Activated CD4-positive, CD25-positive, alpha-beta regulatory T cell treated with anti-CD3 and anti-CD28 coated beads, Interleukin-2, amount 50 U/mL, for 72 hours (primary cell): Measurements from ENCODE around the gene EFCAB12.

Experiments used
- DNase-seq: peaks from one replicate; pipeline ENCODE4 v3.0.0; 2021

The EFCAB12 gene

DNA sequence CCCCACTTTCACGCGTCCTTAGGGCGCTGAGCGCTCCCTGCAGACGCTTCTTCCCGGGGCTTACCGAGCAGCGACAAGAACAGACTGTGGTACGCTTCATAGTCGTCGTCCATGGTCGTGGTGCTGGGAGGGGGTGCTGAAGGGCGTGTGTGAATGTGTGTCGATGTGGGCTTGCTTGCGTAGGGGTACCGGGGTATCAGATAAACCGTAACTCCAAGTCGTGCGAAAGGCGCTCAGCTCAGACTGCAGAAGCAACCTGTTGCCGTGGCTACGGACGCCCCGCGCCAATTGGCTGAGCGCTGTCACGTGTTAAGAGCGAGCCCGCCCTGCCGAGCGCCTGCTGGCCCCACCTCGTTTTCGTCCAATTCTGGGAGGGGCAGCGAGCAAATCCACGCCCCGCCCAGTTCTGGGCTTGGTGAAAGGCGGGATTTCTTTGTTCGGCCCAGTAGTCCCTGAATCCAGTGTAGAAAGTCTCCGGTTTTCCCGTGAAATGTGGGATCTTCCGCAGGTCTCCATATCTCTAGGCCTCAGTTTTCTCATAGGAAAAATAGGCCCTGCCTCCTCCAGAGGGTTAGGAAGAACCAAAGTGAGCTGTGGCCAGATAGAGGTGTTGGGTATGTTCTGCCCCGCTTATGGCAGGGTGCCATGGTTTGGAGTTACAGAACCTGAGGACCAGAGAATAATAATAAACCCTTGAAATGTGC lies at the start of gene EFCAB12:
Gene EFCAB12, minus strand, starts transcription at position 261 of the 704 bp plus-strand sequence. Its CDS starts 148 bp downstream, at position 113.
- peak; percentile 92 for DNase-seq

- DNase-seq: no peak
Measured at GRCh38 chr3:129476586-129476985, 48.1 kb upstream of the EFCAB12 start.

- DNase-seq: no peak
Measured at GRCh38 chr3:129475863-129476262, 47.4 kb upstream of the EFCAB12 start.

- no peak for DNase-seq
Measured at GRCh38 chr3:129474984-129475804, 46.8 kb upstream of the EFCAB12 start.

- DNase-seq: no peak
Measured at GRCh38 chr3:129473769-129474152, 45.3 kb upstream of the EFCAB12 start.

GRCh38 chr3:129473067-129473768 lies 44.8 kb upstream of the EFCAB12 start:
- DNase-seq: no peak

- no peak for DNase-seq
Measured at GRCh38 chr3:129470861-129471260, 42.4 kb upstream of the EFCAB12 start.

GRCh38 chr3:129469026-129469425 lies 40.6 kb upstream of the EFCAB12 start:
- DNase-seq: no peak

DNA sequence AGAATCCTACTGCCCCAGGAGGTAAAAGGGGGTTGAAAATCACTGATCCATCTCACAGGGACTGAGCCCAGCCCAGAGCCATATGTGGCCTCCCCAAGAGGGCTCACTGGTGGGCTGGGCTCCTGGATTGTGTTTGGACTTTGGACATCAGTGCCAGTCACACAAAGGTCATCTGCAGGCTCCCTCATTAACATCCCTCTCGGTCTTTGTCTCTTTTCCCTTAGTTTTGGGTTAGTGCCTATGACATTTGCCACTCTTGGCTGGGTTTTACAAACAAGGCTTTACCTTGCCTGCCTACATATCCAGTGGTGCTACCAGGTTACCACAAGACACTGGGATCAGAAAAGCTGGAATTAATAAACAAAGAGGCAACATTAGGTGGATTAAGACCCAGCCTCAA lies 39.5 kb upstream of the EFCAB12 start:
- DNase-seq: no peak

- DNase-seq: no peak
Measured at GRCh38 chr3:129463716-129464115, 35.3 kb upstream of the EFCAB12 start.

DNA sequence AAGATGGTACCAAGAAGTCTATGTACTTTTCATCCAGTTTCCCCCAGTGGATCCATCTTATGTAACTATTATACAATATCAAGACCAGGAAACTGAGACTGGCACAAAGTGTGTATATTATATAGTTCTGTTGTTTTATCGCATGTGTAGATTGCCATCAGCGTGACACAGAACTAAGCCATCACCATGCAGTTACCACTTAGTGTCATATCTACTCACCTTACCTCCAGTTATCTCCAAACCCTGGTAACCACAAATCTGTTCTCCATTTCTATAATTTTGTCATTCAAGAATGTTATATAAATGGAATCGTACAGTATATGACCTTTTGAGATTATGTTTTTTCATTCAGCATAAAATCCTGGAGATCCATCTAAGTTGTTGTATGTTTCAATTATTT lies 34.7 kb upstream of the EFCAB12 start:
- no peak for DNase-seq

- DNase-seq: no peak
Measured at GRCh38 chr3:129462361-129462968, 34.0 kb upstream of the EFCAB12 start.

GRCh38 chr3:129461461-129462146 lies 33.2 kb upstream of the EFCAB12 start:
- DNase-seq: no peak

GRCh38 chr3:129461022-129461421 lies 32.6 kb upstream of the EFCAB12 start:
- no peak for DNase-seq

DNA sequence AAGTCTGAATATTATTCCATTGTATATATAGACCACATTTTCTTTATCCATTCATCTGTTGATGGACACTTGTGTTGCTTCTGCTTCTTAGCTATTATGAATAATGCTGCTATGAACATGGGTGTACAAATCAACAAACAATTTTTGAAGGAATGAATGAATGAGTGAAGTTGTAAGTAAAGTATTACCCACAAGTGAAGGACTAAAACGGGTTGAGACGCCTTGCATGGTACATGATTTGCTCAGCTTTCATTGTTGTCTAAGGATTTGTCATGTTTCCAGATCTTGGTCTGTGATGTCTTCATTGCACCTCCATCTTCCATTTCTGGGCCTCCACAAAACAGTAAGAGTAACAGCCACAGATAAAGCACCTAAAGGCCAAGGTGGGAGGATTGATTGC lies 32.1 kb upstream of the EFCAB12 start:
- DNase-seq: no peak

DNA sequence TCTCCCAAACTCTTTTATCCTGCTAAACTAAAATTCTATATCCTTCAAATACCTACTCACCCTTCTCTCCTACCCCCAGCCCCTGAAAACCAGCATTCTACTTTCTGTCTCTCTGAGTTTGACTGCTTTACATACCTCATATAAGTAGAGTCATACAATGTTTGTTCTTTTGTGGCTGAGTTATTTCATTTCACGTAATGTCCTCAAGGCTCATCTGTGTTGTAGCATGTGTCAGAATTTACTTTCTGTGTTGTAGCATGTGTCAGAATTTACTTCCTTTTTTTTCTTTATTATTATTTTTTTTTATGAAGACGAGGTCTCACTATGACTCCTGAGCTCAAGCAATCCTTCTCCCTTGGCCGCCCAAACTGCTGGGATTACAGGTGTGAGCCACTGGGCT lies 31.7 kb upstream of the EFCAB12 start:
- DNase-seq: no peak

GRCh38 chr3:129453732-129454131 lies 25.3 kb upstream of the EFCAB12 start:
- no peak for DNase-seq

- DNase-seq: no peak
Measured at GRCh38 chr3:129449279-129450115, 21.1 kb upstream of the EFCAB12 start.

GRCh38 chr3:129448186-129448895 lies 19.9 kb upstream of the EFCAB12 start:
- DNase-seq: no peak

DNA sequence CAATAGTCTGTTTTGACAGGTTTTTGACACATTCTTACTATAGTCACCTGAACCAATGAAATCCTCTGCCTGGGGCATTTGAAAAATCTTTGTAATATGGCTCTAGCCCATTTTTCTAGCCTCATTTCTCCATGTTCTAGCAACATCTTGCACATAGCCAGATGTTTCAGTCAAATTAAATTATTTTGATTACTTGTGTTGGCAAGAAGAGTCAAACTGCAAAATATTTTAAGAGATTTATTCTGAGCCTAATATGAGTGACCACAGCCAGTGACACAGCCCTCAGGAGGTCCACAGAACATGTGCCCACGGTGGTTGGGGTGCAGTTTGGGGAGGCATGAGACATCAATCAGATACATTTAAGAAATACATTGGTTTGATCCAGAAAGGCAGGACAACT lies 18.5 kb upstream of the EFCAB12 start:
- no peak for DNase-seq

DNA sequence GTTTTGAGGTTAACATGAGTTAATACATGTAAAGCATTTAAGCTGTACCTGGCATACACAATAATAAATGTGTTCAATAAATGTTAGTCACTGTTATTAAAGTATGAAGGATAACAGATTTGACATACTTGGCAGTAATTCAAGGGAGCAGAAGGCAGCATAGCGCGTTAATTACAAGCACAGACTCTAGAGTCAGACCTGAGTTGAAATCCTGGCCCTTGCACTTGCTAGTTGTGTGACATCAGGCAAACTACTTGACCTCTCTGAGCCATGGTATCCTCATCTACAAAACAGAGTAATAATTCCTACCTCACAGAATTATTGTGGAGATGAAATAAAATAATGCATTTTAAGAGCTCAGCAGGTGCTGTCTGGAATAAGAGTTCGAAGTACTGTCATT lies 17.0 kb upstream of the EFCAB12 start:
- DNase-seq: no peak
